ENCODE data around the gene RNASEL. TPM values are rescaled to one million over a fixed set of nuclear protein-coding genes. Genes with fewer than 3 reads are reported as not detected.
"Not testable (repeated sequence)": the region's sequence is repeated elsewhere in the genome, so short reads cannot be mapped to it uniquely, and the experiment has no call there.

Gene RNASEL
- total RNA-seq, 1 donor from 2014 or later: 3.1 TPM

DNA sequence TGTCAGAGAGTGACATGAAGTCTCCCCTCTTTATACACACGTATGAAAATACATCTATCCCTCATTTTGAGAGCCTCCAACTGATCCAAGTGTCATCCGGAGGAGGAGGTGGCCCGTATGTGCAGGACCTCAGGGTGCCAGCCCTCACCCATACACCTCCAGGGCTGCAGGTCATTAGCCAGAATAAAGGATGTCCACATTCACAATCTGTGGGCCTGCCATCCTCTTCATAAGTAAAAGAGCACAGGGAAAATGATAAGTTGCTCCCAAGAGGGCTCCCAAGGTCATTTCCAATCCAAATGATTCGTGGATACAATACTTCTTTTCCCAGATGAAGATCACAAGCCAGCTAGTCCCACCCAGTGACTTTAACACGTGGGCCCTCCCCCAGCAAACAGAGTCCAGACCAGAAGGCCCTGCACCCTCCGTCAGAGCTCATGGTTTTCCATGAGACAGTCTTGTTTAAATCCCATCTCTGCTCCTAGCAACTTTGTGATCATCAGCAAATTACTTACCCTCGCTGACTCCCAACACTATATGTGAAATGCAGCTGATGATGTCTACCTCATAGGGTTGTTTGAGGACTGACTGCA is 28.6 kb downstream of the RNASEL start:
- DNase-seq: no peak

DNA sequence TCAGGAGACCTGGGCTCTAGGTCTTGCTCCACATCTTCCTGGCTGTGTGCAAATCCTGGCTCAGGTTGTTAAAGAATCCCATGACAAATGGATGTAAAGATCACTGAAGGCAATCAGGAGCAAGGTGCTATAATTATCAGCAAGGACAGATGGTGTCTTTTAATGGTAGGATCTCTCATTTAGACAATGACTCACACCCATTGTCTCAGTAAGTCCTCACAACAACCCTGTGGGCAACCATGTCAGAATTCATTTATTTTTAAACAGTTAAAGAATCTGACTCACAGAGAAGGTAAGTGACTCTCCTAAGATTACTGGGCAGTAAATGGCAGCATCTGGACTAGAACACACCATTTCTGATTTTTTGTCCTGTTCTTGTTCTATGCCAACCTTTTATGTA is 32.8 kb downstream of the RNASEL start:
- DNase-seq: no peak

DNA sequence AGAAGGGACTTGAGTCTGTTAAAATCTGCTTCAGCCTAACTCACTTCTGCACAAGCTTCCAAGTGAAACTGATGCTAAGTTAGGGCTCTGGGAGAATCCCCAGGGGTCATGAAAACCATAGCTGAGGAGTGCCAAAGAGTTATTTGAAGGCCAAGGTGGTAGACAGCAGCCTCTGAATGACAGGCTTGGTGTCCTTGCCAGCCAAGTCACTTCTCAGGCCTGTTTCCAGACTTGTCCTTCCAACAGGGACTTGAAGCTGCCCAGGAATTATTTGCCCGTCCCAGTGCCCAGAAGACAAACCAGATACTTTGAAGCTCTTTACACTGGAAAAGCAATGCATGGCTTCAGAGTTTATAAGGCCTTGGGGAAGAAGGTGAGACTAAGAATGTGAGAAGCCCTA is 33.6 kb downstream of the RNASEL start:
- DNase-seq: no peak

DNA sequence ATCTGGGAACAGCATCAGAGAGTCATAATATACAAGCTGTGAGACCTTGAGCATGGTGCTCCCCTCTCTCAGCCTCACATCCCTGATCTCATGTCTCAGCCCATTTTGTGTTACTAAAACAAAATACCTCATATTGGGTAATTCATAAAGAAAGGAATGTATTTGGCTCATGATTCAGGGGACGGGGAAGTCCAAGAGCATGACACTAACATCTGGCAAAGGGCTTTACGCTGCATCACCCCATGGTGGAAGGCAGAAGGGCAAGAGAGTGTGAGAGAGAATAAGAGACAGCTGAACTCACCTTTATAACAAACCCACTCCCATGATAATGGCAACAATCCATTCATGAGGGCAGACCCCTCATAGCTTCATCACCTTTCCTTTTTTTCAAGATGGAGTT is 36.5 kb downstream of the RNASEL start:
- no peak for DNase-seq

DNA sequence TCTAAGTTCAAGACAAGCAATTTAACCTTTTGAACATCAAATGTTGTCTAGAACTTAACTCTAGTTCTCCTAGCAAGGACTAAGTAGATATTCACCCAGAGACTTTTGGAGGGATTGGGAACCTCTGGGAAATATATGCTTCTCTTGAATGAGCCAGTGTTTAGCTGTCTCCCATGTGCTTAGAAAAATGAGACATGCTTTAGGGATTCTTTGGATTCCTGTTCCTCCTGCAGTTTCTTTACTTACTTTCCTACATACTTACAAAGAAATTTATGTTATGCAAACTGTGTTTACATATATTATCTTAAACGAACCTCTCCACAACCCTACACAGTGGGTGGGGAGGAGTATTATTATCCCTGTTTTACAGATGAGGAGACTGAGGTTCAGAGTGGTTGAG is 39.2 kb downstream of the RNASEL start:
- DNase-seq: no peak

DNA sequence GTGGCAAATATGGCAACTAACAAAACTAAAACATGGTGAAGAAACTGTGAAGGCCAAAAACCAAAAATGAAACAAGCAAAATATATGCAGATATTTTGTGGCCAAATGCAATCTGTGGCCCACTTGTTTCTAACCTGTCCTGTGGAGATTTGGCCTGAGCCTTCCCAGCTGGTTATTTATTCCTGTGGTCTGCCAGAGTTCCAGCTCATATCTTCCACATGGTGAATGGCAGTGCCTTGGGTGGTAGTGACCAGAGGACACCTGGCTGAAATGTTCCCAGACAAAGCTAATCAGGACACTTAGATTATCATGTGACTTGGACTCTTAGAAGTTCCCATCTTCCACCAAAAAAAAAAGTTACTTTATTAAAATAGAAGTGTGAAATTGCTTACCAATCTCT is 39.7 kb downstream of the RNASEL start:
- DNase-seq: no peak

DNA sequence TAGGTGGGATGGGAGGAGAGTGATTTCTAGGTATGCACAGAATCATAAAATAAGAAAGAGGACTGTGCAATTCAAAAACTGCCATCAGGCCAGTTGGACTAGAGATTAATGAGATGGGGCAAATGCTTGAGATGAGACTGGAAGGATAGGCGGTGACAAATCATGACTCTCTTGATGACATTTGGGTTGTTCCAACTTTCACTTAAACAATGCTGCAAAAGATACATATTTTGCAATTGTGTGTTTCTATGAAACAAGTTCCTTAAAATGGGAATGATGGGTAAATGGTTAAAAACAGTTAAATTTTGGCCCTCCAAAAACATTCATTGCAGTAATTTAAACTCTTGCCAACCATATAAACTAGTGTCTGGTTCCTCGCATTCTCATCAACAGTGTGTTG is 55.2 kb downstream of the RNASEL start:
- DNase-seq: no peak

DNA sequence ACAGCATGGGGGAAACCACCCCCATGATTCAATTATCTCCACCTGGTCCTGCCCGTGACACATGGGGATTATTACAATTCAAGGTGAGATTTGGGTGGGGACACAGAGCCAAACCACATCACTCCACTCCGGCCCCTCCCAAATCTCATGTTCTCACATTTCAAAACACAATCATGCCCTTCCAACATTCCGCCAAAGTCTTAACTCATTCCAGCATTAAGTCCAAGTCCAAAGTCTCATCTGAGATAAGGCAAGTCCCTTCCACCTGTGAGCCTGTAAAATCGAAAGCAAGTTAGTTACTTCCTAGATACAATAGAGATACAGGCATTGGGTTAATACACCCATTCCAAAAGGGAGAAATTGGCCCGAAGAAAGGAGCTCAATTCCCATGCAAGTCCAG is 60.9 kb downstream of the RNASEL start:
- DNase-seq: not testable (repeated sequence)

DNA sequence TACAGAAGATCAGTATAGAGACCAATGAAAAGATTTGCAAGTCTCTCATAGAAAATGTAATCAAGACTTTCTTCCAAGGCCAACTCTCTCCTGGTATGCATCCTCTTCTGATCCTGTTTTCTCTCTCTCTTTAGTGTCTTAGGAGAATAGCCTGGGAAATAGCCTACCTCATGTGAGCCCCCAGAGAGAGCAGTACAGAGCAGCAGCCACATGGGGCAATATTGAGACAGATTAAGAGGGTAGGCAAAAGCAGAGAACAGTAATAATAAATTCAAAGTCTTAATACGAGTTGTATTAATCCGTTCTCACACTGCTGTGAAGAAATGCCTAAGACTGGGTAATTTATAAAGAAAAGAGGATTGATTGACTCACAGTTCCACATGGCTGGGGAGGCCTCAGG is 61.4 kb downstream of the RNASEL start:
- no peak for DNase-seq

DNA sequence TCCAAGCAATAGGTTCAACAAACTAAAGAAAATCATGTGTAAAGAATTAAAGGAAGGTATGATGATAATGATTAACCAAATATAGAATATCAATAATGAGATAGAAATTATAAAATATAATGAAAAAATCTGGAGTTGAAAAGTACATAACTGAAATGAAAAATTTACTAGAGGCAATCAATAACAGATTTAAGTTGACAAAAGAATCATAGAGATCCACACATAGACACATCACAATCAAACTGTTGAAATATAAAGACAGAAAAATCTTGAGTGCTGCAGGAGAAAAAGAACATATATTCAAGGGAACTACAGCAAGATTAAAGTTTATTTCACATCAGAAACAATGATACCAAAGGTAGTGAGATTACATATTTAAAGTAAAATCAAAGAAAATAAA is 63.7 kb downstream of the RNASEL start:
- DNase-seq: no peak

Other genes with a start within 250 kb of the RNASEL start
- 377 and 422 TPM in 2 replicates for gene GLUL, start 197.5 kb downstream of the RNASEL start, total RNA-seq
- not detected in 2 replicates for gene TEDDM1, start 188.6 kb downstream of the RNASEL start, total RNA-seq
- not detected in 2 replicates for gene RGSL1, start 139.1 kb downstream of the RNASEL start, total RNA-seq
- gene RGS16, start 15.1 kb upstream of the RNASEL start, total RNA-seq: 1.2 and 2.0 TPM in 2 replicates
- not detected in 2 replicates for gene RGS8, start 95.3 kb upstream of the RNASEL start, total RNA-seq
- 1.9 and 2.4 TPM in 2 replicates for gene NPL, start 200.5 kb upstream of the RNASEL start, total RNA-seq

Data from dermis blood vessel endothelial cell (primary cell).